B cell (primary cell): Measurements from ENCODE around the gene ASB15.

Experiments used
- CTCF ChIP-seq: fragments of 200-600 bp; IDR thresholded peaks from one replicate; pipeline ENCODE4 v1.8.0; 2022; ENCODE audit warnings: antibody characterized with exemption, mild to moderate bottlenecking
- EZH2 ChIP-seq: IDR thresholded peaks from 2 replicates; pipeline ENCODE4 v1.6.1; 2012; ENCODE audit warnings: borderline replicate concordance, low read depth, mild to moderate bottlenecking, moderate library complexity, low read length; ENCODE audit not compliant: insufficient read depth, poor library complexity, severe bottlenecking

- TF ChIP-seq CTCF (no peak), EZH2 (no peak)
Observed at GRCh38 chr7:123573341-123573740, 28.3 kb upstream of the ASB15 start.
